GM12878 (cell line): ENCODE results near the gene KRTAP5-3. TPM values are rescaled to one million over a fixed set of nuclear protein-coding genes. Genes with fewer than 3 reads are reported as not detected.

Source experiments
- ATAC-seq: fragments of 200-7000 bp; cut with Tn5 transposase; 3 replicates; pipeline ENCODE4 v1.9.1; 2020; ENCODE audit warnings: mild to moderate bottlenecking, moderate library complexity
- BruUV-seq: library from RNA; stranded (reverse); fragments of 400-500 nt; replicated peaks from 2 replicates; lab custom pipeline; 2021; lab: Mats Ljungman, UMichigan
- CTCF ChIA-PET: fragments of 300-600 bp; sonication (Branson Sonifier 250); formaldehyde crosslinking; extraction: SDS; loops from one replicate; lab custom pipeline; 2021; ENCODE audit warnings: inconsistent platforms; lab: Yijun Ruan, JAX
- POLR2A ChIA-PET: fragments of 350-600 bp; formaldehyde crosslinking; extraction: SDS; loops from one replicate; lab custom pipeline; 2021; ENCODE audit warnings: inconsistent platforms; lab: Charles Lee
- RAD21 ChIA-PET: fragments of 300-600 bp; sonication (Branson Sonifier 250); formaldehyde crosslinking; loops from one replicate; lab custom pipeline; 2023; ENCODE audit warnings: antibody characterized with exemption; ENCODE audit not compliant: unreplicated experiment; lab: Charles Lee
- SMC1A ChIA-PET: fragments of 300-600 bp; sonication (Branson Sonifier 250); formaldehyde crosslinking; loops from one replicate; lab custom pipeline; 2023; ENCODE audit not compliant: unreplicated experiment, uncharacterized antibody; lab: Charles Lee
- DNase-seq: peaks from one replicate; pipeline ENCODE4 v3.0.0-alpha.2; 2011; ENCODE audit warnings: low read depth, low spot score
- FAIRE-seq: peaks from 3 replicates; lab custom pipeline; 2011; peaks lifted over from hg19 to GRCh38; lab: Jason Lieb, UNC
- H2AFZ ChIP-seq: 2 replicates; pipeline ENCODE4 v1.6.0; 2011; ENCODE audit warnings: low read depth, low read length, control low read depth; ENCODE audit not compliant: control insufficient read depth
- H3K27ac ChIP-seq: 2 replicates; pipeline ENCODE4 v1.5.1; 2011; ENCODE audit warnings: control low read depth; ENCODE audit not compliant: control insufficient read depth, insufficient read depth
- H3K27me3 ChIP-seq, 2 experiments: replicated peaks in 1 of 2; 2 replicates each; pipeline versions ENCODE4 v1.6.0 to v1.6.1; 2011; ENCODE audit warnings: low read length in 1 of 2; ENCODE audit not compliant: control insufficient read depth in 2 of 2, insufficient read depth in 2 of 2
- H3K36me3 ChIP-seq, 2 experiments: 2 replicates each; pipeline ENCODE4 v1.5.1; 2011; ENCODE audit warnings: low read length in 1 of 2; ENCODE audit not compliant: control insufficient read depth in 2 of 2, insufficient read depth in 2 of 2
- H3K4me1 ChIP-seq: 2 replicates; pipeline ENCODE4 v1.6.1; 2011; ENCODE audit warnings: mild to moderate bottlenecking, low read length, moderate library complexity, mixed read lengths; ENCODE audit not compliant: control insufficient read depth, insufficient read depth
- H3K4me2 ChIP-seq: 2 replicates; pipeline ENCODE4 v1.6.0; 2011; ENCODE audit warnings: control low read depth; ENCODE audit not compliant: control insufficient read depth, insufficient read depth
- H3K4me3 ChIP-seq: fragments of 200-600 bp; sonication (generic); 2 replicates; pipeline ENCODE4 v1.5.1; 2016
- H3K79me2 ChIP-seq: 2 replicates; pipeline ENCODE4 v1.6.0; 2011; ENCODE audit warnings: low read length; ENCODE audit not compliant: control insufficient read depth, insufficient read depth
- H3K9ac ChIP-seq: 2 replicates; pipeline ENCODE4 v1.8.0; 2011; ENCODE audit warnings: low read length, control low read depth, mixed read lengths; ENCODE audit not compliant: control insufficient read depth, insufficient read depth
- H3K9me3 ChIP-seq: replicated peaks from 3 replicates; pipeline ENCODE4 v1.5.1; 2011; ENCODE audit warnings: mild to moderate bottlenecking, low read length; ENCODE audit not compliant: control insufficient read depth, insufficient read depth
- H4K20me1 ChIP-seq: 2 replicates; pipeline ENCODE4 v1.6.0; 2011; ENCODE audit not compliant: control insufficient read depth, insufficient read depth
- CBFB ChIP-seq: IDR thresholded peaks from 2 replicates; pipeline ENCODE4 v1.6.1; 2016; ENCODE audit warnings: antibody characterized with exemption, low read depth
- E4F1 ChIP-seq: fragments of 450-650 bp; IDR thresholded peaks from 2 replicates; pipeline ENCODE4 v1.6.1; 2018; ENCODE audit warnings: borderline replicate concordance, mild to moderate bottlenecking; ENCODE audit not compliant: partially characterized antibody
- FOXM1 ChIP-seq: IDR thresholded peaks from 2 replicates; pipeline ENCODE4 v1.6.1; 2012; ENCODE audit warnings: low read depth, mild to moderate bottlenecking, inconsistent platforms, low read length, moderate library complexity
- IRF3 ChIP-seq: fragments of 450-650 bp; IDR thresholded peaks from 2 replicates; pipeline ENCODE4 v1.6.1; 2014; ENCODE audit warnings: mild to moderate bottlenecking
- NFIC ChIP-seq: IDR thresholded peaks from 2 replicates; pipeline ENCODE4 v1.6.1; 2012; ENCODE audit warnings: low read depth, mild to moderate bottlenecking, inconsistent platforms, low read length, moderate library complexity
- RELB ChIP-seq: fragments of 450-650 bp; IDR thresholded peaks from 2 replicates; pipeline ENCODE4 v1.6.1; 2017; ENCODE audit warnings: low read depth, mild to moderate bottlenecking, moderate library complexity
- SIX5 ChIP-seq: IDR thresholded peaks from 2 replicates; pipeline ENCODE4 v1.6.1; 2011; ENCODE audit warnings: mild to moderate bottlenecking, low read depth, low read length, moderate library complexity; ENCODE audit not compliant: severe bottlenecking
- SKIL ChIP-seq: fragments of 450-650 bp; IDR thresholded peaks from 2 replicates; pipeline ENCODE4 v1.6.1; 2017; ENCODE audit warnings: mild to moderate bottlenecking, low read depth, inconsistent platforms; ENCODE audit not compliant: poor library complexity, severe bottlenecking
- ZBED1 ChIP-seq: IDR thresholded peaks from 2 replicates; pipeline ENCODE4 v1.6.1; 2016; ENCODE audit warnings: borderline replicate concordance
- ZNF592 ChIP-seq: fragments of 450-650 bp; IDR thresholded peaks from 2 replicates; pipeline ENCODE4 v1.6.1; 2017; ENCODE audit warnings: mild to moderate bottlenecking, moderate library complexity
- ZNF622 ChIP-seq: fragments of 450-650 bp; IDR thresholded peaks from 2 replicates; pipeline ENCODE4 v1.6.1; 2017; ENCODE audit warnings: mild to moderate bottlenecking, inconsistent platforms
- WGBS: methylation state at CpG from one replicate; pipeline ENCODE4 v1.1.6; 2016; ENCODE audit warnings: low lambda C conversion rate; ENCODE audit not compliant: insufficient replicate concordance, insufficient coverage; ENCODE audit errors: missing lambda C conversion rate; 5-methylcytosine and 5-hydroxymethylcytosine counted together
- in situ Hi-C: fragments of 300-500 bp; cut with MboI; formaldehyde crosslinking; loops from 9 replicates; pipeline ENCODE4 v1.14.3; 2018; ENCODE audit warnings: mixed read lengths
- intact Hi-C: fragments of 100-400 bp; cut with micrococcal nuclease; formaldehyde crosslinking; loops from one replicate; pipeline ENCODE4 v1.14.2; 2022; ENCODE audit not compliant: unreplicated experiment
- polyA plus RNA-seq, 11 experiments: library from polyadenylated mRNA; depleted of rRNA in 4 of 11; unstranded in 6 of 11; stranded (reverse) in 5 of 11; fragments of >200 nt; fragmentation: Nextera tagmentation in 4 of 11; fragmentation: Illumina TruSeq in 1 of 11; extraction: Ambion mirVana in 4 of 11; extraction: Trizol in 1 of 11; gene quantifications; 1 replicate in 1 of 11; 2 replicates in 10 of 11; pipeline versions ENCODE4 v1.2.1 to v1.2.3, GENCODE V29; 2011 to 2016; ENCODE audit warnings: inconsistent platforms in 2 of 11, missing spikeins in 2 of 11, low read depth in 1 of 11
- total RNA-seq, 4 experiments: library from RNA; depleted of rRNA in 3 of 4; stranded (reverse); fragments of >200 nt in 3 of 4; fragmentation: Illumina TruSeq in 1 of 4; extraction: Trizol in 1 of 4; gene quantifications; 2 replicates each; pipeline versions ENCODE4 v1.2.1 to v1.2.3, GENCODE V29; 2013 to 2021

KRTAP5-3 gene
- total and polyA plus RNA-seq, 10 of the 15 experiments (the other 5 are each of a cell fraction or from before 2014, with no cell fraction given) = not detected

GRCh38 chr11:1644601-1645356 lies 36.5 kb upstream of the KRTAP5-3 start:
- H3K36me3 ChIP-seq = no peaks in the 10 kb centered on the region
- in situ Hi-C loops (no loop called here), intact Hi-C loops (no loop called here)
- H4K20me1 ChIP-seq = no peaks in the 10 kb centered on the region
- H3K9me3 ChIP-seq = no peaks in the 10 kb centered on the region
- ChIA-PET SMC1A (no interaction called here), POLR2A (interaction anchor here (0.6 kb wide), 1 partner anchor 25 kb away, joined by 5 read pairs; no protein-coding TSS in a partner anchor), RAD21 (no interaction called here), CTCF (interaction anchor here (1.4 kb wide), 1 partner anchor 8 kb away, joined by 5 read pairs; no protein-coding TSS in a partner anchor)
- H3K4me1 ChIP-seq = no peaks in the 10 kb centered on the region
- no peaks in the 10 kb centered on the region; a peak in 2 of 4 replicates for H3K27me3 ChIP-seq
- no peak overlapping the region for H3K4me2 ChIP-seq
- no peak overlapping the region for H3K27ac ChIP-seq
- no peak overlapping the region for H3K4me3 ChIP-seq
- WGBS = 26% methylated on average over 18 of the region's 20 CpGs
- H3K9ac ChIP-seq = no peak overlapping the region
- DNase-seq (no peak), ATAC-seq (no peak), FAIRE-seq (no peak)
- no peak overlapping the region for H2AFZ ChIP-seq
- H3K79me2 ChIP-seq = no peaks in the 10 kb centered on the region
- BruUV-seq = no TSS peak
- TF ChIP-seq FOXM1 (no peak), ZNF622 (no peak), CBFB (no peak), ZBED1 (no peak), SIX5 (no peak), E4F1 (no peak), RELB (no peak), IRF3 (no peak), ZNF592 (no peak), NFIC (no peak), SKIL (no peak)
